Measurements from ENCODE around the gene USP22. TPM values are rescaled to one million over a fixed set of nuclear protein-coding genes. Genes with fewer than 3 reads are reported as not detected.

Gene USP22
- total and polyA plus RNA-seq, 10 donors = 21.7 to 200 (median 156) TPM

- Histone ChIP-seq H3K9me3 (no peaks in the 10 kb centered on the region), H3K36me3 (peaks cover 0 to 19% (median 0%) of the 10 kb centered on the region in 6 donors), H3K4me3 (no peak overlapping the region), H3K27ac (peak overlapping the region in 4 of 8 donors; percentile 62 to 79 (median 77)), H3K4me1 (peaks cover 63 to 100% (median 99%) of the 10 kb centered on the region in 6 donors), H3K27me3 (replicated peaks in 1 of 7) (no peaks in the 10 kb centered on the region)
- DNase-seq = no peak
- TF ChIP-seq POLR2AphosphoS5 (IDR thresholded peaks at IDR 0.05) = no peak
- no peak for TF ChIP-seq CTCF (IDR thresholded peaks at IDR 0.05 in 8 of 11, conservative IDR thresholded peaks at IDR 0.05 in 3 of 11)
- no peak for TF ChIP-seq POLR2A (IDR thresholded peaks at IDR 0.05)
- intact Hi-C loops (cut with DNase I; ENCODE audit: low total_unique reads) = no loop called here
- WGBS, 5 donors = 47 to 57% (median 54%) methylated on average over 4 of the region's 4 CpGs
These were observed 6.4 kb downstream of the USP22 start for GRCh38 chr17:21036361-21036881.

- WGBS, 5 donors = 72 to 79% (median 75%) methylated on average over 7 of the region's 7 CpGs
These were observed 7.4 kb downstream of the USP22 start for GRCh38 chr17:21035406-21035805.

DNA sequence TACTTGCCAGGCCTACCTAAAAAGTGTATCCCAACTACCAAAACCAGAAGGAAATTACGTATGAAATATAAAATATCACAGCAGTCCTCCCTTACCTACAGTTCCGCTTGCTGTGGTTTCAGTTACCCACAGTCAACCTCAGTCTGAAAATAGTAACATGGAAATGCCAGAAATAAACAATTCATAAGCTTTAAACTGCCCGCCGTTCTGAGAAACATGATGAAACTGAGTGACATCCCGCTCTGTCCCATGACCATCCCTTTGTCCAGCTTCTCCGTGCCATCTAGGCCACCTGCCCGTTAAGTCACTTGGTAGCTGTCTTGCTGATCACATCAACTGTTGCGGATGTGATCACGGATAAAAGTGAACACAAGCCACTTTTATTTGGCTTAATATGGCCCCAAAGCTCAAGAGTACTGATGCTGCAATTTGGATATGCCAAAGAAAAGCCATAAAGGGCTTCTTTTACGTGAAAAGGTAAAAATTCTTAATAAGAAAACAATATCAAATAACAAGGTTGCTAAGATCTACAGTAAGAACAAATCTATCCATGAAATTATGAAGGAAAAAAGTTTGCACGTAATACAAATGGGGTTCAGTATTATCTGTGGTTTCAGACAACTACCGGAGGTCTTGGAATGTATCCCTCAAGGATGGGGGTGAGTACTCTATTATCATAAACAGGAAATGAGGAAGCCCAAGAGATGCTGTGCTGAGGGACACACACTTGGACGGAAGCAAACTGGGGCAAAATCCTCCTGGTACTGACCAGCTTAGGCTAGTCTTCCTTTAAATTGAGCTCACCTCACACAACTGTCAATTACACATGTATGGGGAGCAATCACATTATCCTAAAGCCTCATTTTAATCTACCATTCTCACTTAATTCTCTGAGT is 8.2 kb downstream of the USP22 start:
- 11 to 21% (median 16%) methylated on average over 13 of the region's 13 CpGs for WGBS, 5 donors
- intact Hi-C loops (cut with DNase I; ENCODE audit: low total_unique reads) = no loop called here
- peak overlapping the region; percentile 42 to 82 (median 76) for H3K27ac ChIP-seq
- no peaks in the 10 kb centered on the region for H3K27me3 ChIP-seq (replicated peaks in 1 of 7)
- H3K9me3 ChIP-seq = no peaks in the 10 kb centered on the region
- H3K4me3 ChIP-seq = peak overlapping the region in 4 of 8 donors; percentile 3 to 49 (median 16)
- no peak for DNase-seq
- H3K36me3 ChIP-seq = peaks cover 0 to 19% (median 0%) of the 10 kb centered on the region in 6 donors
- TF ChIP-seq POLR2AphosphoS5 (IDR thresholded peaks at IDR 0.05) (no peak), POLR2A (IDR thresholded peaks at IDR 0.05) (no peak), CTCF (IDR thresholded peaks at IDR 0.05 in 8 of 11, conservative IDR thresholded peaks at IDR 0.05 in 3 of 11) (no peak)
- H3K4me1 ChIP-seq = peaks cover 71 to 100% (median 98%) of the 10 kb centered on the region in 6 donors

More at GRCh38 chr17:21035406-21035805, 7.4 kb downstream of the USP22 start:
- H3K4me3 ChIP-seq = peak overlapping the region in 1 of 8 donors; percentile 49
- no peaks in the 10 kb centered on the region for H3K27me3 ChIP-seq (replicated peaks in 1 of 7)
- no peak for TF ChIP-seq CTCF (IDR thresholded peaks at IDR 0.05 in 8 of 11, conservative IDR thresholded peaks at IDR 0.05 in 3 of 11)
- TF ChIP-seq POLR2A (IDR thresholded peaks at IDR 0.05) = no peak
- no peak for TF ChIP-seq POLR2AphosphoS5 (IDR thresholded peaks at IDR 0.05)
- intact Hi-C loops (cut with DNase I; ENCODE audit: low total_unique reads) = no loop called here
- H3K4me1 ChIP-seq = peaks cover 71 to 100% (median 98%) of the 10 kb centered on the region in 6 donors
- DNase-seq = no peak
- H3K36me3 ChIP-seq = peaks cover 0 to 19% (median 0%) of the 10 kb centered on the region in 6 donors
- peak overlapping the region; percentile 42 to 82 (median 76) for H3K27ac ChIP-seq
- H3K9me3 ChIP-seq = no peaks in the 10 kb centered on the region

GRCh38 chr17:21033350-21033749 is 9.5 kb downstream of the USP22 start:
- intact Hi-C loops (cut with DNase I; ENCODE audit: low total_unique reads) = no loop called here

More at GRCh38 chr17:21033350-21033749, 9.5 kb downstream of the USP22 start:
- Histone ChIP-seq H3K9me3 (no peaks in the 10 kb centered on the region), H3K4me3 (no peak overlapping the region), H3K4me1 (peaks cover 78 to 100% (median 98%) of the 10 kb centered on the region in 6 donors), H3K27ac (peak overlapping the region in 3 of 8 donors; percentile 48 to 76 (median 63)), H3K36me3 (peaks cover 0 to 18% (median 1%) of the 10 kb centered on the region in 6 donors), H3K27me3 (replicated peaks in 1 of 7) (no peaks in the 10 kb centered on the region)
- WGBS, 5 donors = 68 to 84% (median 71%) methylated on average over 2 of the region's 2 CpGs
- no peak for DNase-seq
- TF ChIP-seq POLR2A (IDR thresholded peaks at IDR 0.05) (no peak), POLR2AphosphoS5 (IDR thresholded peaks at IDR 0.05) (no peak), CTCF (IDR thresholded peaks at IDR 0.05 in 8 of 11, conservative IDR thresholded peaks at IDR 0.05 in 3 of 11) (no peak)

All from spleen (tissue), 11 donors.